SIG-M5 treated with dmso at 0.1 percent for 504 hours (cell line): ENCODE results near the gene CBL.

Experiments used
- DNase-seq: peaks from one replicate; lab custom pipeline; 2025; ENCODE audit not compliant: unreplicated experiment; lab: John Stamatoyannopoulos, UW

CBL gene

DNA sequence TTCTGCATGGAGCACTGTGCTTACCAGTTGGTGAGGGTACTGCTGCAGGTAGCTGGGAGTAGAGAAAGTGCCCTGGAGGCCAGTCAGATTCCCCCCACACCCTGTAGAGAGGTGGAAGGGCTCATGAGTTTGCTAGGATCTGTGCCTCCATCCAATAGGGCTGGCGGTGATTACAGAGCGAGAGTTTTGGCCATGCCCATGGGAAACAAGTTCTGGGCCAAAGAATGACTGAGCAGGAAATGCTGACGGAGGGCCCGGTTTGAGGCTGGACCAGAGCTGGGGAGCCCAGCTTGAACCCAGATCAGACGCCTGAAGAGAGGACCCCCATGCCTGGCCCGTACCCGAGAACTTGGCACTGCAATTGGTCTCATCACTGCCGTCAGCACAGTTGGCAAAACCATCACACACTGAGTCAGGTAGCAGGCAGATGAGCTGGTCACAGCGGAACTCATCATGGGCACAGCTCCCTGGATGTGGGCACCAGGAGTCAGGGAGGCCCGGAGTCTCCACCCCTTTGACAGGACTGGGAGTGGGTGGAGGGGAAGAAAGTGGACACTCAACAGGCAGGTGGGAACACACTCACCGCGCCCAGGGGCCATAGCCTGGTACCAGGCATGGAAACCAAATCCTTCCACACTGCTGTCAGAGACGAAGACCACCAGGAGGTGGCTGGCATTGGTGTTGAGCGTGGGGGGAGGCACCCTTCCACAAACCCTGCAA lies 138.3 kb downstream of the CBL start:
- DNase-seq = no peak

DNA sequence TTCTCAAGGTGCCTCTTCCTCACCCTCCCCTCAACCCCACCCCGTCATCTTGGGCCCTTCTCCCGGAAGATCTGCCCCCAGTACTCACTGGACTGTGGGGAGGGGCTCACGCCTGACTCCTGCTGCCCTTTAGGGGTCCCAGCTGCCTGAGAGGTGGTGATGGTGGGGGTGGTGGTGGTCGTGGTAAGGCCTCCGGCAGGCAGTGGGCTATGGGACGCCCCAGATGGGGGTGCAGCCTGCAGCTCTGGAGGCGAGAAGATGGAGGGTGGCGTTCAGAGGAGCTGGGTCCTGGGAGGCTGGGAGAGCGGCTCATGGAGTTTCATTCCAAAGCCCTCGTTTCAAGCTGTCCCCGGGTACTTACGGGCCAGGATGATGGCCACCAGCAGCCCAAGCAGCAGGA lies 139.5 kb downstream of the CBL start:
- no peak for DNase-seq

DNA sequence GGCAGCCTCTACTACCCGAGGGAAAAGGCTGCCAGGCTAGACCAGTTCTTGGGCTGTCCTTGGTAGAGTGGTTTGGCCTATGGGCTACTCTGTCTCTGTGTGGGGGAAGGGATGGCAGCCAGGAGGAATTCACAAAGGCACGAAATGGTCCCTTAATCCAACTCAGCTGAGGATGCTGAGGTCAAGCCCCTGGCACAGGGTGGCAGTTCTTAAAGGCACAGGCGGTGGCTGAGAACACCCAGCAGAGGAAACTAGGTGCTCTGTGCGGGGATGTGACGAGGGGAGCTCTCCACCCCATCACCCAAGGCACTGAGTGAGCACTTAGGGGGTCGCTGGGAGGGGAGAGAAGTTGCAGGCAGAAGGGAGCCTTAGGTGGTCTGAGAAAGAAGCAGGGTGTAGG lies 140.5 kb downstream of the CBL start, which contains the start of gene MFRP:
TSS of gene MFRP (minus strand) at position 101 of the 400 bp plus-strand sequence. CDS start 192 bp downstream, outside the sequence.
- no peak for DNase-seq

DNA sequence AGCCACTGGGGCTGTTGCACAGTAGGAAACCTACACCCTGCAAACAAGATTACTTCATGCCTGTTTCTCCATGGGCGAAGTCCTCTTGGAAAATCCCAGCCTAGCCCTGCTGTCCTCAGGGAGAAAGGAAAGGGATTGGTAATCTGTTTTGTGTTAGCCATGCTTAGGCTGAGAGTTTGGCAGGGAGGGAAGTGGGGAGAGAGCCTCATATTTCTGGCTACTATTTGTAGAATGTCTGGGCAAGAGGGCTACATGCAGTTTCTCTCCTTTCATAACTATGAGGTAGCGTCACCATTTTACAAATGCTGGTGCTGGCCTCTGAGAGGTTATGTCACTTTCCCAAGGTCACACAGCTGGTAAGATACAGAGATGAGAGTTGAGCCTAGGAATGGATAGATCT lies 141.1 kb downstream of the CBL start:
- DNase-seq = no peak

DNA sequence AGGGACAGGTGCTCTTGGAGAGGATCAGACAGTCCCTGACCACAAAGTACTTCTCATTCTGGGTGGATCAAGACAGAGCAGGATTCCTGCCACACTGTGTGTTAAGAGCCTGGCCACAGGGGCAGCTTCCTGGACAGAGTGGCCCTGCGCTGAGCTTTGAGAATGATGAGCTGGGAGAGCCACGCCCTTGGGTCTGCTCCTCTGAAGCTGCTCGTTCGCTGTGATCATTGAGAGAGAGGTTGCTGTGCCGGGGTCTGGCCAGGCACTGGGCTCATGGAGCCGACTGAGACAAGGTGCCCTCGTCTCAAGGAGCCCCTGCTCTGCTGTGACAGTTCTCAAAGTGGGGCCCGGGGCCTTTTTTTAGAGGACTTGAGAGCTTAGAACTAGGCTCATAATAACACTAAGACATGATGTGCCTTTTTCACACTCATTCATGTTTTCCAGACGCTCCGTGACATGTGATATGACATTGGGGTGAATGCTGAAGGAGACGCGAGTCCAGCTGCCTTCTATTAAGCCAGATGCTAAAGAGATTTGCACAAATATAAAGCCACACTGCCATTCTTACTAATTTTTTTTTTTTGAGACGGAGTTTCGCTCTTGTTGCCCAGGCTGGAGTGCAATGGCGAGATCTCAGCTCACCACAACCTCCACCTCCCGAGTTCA lies 141.9 kb downstream of the CBL start:
- DNase-seq = no peak

DNA sequence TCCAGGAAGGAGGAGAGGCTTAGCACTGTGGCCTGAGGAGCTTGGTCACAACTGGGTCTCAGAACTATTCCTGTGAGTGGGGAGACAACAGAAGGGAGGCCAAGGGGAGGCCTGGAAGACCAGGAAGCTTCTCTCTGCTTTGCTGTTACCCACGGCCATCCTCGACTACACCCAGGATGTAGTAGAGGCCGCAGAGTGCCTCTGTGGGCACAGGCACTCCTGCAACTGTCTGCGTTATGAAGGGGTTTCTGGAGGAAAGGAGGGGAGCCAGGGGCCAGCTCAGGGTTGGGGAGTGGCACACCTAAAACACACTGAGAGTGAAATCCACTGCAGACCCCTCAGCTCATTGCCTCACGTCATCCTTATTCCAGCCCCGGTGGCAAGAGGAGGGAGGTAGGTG lies 144.2 kb downstream of the CBL start:
- DNase-seq = no peak

DNA sequence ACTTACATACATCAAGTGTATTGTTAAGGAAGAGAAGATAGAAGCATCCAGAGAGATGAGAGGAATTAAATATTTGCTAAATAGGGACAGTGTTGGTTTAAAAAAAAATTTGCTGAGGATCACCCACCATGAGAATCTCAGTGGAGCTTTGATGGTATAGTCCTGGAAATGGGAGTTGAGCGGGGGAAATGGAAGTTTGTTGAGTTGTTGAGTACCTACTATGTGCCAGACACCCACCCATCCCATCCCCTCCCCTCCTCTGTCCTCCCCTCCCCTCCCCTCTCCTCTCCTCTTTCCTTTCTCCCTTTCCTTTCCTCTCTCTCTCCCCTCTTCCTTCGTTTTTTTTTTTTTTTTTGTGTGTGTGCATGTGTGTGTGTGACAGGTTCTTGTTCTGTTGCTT lies 145.1 kb downstream of the CBL start:
- no peak for DNase-seq

DNA sequence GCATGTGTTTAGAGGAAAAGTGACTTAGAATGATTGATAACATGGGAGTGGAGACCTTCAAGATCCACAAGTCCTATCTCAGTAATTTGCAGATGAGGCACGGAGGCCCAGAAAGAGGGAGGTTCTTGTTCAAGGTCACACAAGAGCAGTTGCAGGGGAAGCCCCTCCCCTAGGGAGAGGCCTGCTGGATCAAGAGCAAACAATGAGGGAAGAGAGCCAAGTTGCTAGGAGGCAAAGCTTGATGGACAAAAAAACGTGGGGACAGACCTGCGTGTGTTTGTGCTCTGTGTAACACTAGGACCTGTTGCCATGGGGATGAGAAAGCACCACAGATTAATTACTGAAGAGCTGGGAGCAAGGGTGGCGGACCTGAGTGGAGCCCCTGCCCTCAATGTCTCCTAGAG lies 146.7 kb downstream of the CBL start:
- no peak for DNase-seq

DNA sequence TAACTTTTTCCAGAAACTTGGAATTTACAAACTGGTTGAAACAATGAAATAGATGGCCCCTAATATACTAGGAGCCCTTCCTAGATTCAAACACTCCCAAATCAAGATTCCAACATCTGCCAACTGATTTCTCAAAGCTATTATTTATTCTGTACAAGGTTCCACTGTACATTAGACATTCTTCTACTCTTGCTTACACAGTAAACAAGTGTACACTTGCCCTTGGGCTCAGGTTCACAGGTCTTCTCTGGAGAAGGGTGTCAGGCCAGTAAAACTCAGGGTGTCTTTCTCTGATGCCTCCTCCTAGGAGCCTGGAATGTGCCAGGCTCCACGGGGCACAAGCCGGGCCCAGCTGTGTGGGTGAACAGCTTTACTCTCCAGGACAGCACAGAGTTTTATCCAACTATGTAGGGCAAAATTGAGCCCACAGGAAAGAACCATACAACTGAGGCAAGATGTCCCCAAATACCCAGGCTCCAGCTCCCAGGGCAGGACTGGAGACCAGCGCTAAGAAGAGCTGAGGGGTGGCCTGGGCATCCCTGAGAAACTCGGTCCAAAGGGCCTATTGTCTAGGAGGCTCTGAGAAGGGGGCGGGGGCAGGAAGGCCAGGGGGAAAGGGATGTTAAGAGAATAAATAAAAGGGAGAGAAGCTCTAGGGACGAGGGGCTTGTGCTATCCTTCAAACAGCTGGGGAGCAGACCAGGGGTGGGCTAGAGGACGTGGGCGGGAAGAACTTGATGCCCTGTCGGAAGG lies 149.1 kb downstream of the CBL start:
- DNase-seq = no peak

DNA sequence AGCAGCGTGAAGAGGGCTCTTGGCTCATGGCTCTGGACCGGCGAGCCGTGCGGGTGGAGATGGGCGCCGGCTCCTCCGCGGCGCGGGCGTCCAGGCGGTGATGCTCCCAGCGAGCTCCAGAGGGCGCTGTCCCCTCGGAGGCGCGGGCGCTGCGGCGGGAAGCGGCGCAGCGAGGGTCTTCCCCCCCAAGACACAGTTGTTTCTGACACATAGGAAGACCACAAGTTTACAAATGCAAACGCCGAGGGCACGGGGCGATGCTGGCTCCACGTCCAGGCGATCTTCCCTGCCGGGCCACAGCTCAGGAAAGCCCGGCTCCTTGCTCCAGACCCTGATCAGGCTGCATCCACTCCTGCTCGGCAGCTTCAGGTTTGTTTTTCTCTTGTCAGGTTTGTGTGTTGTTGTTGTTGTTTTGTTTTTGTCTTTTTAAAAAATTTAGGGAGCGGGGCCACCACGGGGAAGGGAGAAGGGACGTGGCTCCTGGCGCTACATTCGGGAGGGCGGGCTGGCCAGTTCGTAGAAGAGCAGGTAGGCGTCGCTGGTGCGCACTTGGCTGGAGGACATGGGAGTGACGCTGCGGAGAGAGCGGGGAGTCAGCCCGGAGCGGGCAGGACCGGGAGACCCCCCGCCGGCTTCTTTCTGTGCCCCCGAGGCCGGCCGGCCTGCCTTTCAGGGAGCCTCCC lies 150.4 kb downstream of the CBL start:
- peak; percentile 72 for DNase-seq

DNA sequence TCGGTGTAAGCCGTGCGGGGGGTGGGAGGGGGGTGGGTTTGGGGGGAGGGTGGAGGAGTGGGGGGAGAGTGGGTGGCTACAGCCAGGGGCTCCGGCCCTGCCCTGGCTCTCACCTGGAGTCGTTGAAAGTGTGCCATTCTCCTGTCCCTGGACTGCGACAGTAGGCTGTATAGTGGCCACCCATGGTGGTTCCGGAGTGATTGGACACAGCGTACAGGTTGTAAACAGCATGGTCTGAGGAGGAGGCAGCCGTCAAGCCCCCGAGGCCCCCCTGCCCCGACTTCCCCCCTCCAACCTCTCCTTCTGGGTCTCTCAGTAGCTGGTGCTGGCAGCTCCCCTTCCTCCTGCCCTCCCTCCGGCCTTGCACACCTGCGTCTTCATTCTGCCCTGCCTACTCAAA lies 150.9 kb downstream of the CBL start:
- DNase-seq = no peak
